Calu3 (cell line): ENCODE data around the gene FAM124B. TPM values are rescaled to one million over a fixed set of nuclear protein-coding genes. Genes with fewer than 3 reads are reported as not detected.

Experiments used
- BruUV-seq: library from RNA; stranded (reverse); fragments of 400-500 nt; replicated peaks from 2 replicates; lab custom pipeline; 2021; lab: Mats Ljungman, UMichigan
- CTCF ChIA-PET: fragments of 300-600 bp; sonication (Branson Sonifier 250); formaldehyde crosslinking; loops from one replicate; lab custom pipeline; 2022; ENCODE audit warnings: antibody characterized with exemption; lab: Charles Lee
- DNase-seq: peaks from one replicate; pipeline ENCODE4 v3.0.0; 2022
- H3K27ac Mint-ChIP-seq: one replicate; pipeline ENCODE4 v1.8.0; 2022; ENCODE audit warnings: mixed read lengths; ENCODE audit not compliant: unreplicated experiment
- H3K27me3 Mint-ChIP-seq: one replicate; pipeline ENCODE4 v1.8.0; 2022; ENCODE audit warnings: mixed read lengths; ENCODE audit not compliant: unreplicated experiment
- H3K36me3 Mint-ChIP-seq: one replicate; pipeline ENCODE4 v1.8.0; 2022; ENCODE audit warnings: mild to moderate bottlenecking, moderate library complexity, mixed read lengths; ENCODE audit not compliant: insufficient read depth, unreplicated experiment
- H3K4me1 Mint-ChIP-seq: one replicate; pipeline ENCODE4 v1.8.0; 2022; ENCODE audit warnings: mild to moderate bottlenecking, low read depth, mixed read lengths; ENCODE audit not compliant: unreplicated experiment
- H3K4me3 Mint-ChIP-seq: one replicate; pipeline ENCODE4 v1.8.0; 2022; ENCODE audit warnings: mild to moderate bottlenecking, low read depth, moderate library complexity, mixed read lengths; ENCODE audit not compliant: unreplicated experiment
- H3K9me3 Mint-ChIP-seq: one replicate; pipeline ENCODE4 v1.8.0; 2022; ENCODE audit warnings: low read depth, mixed read lengths; ENCODE audit not compliant: unreplicated experiment
- CTCF ChIP-seq: fragments of 200-600 bp; IDR thresholded peaks from one replicate; pipeline ENCODE4 v1.8.0; 2022; ENCODE audit warnings: antibody characterized with exemption; ENCODE audit not compliant: unreplicated experiment
- intact Hi-C: fragments of 100-400 bp; cut with micrococcal nuclease; formaldehyde crosslinking; loops from one replicate; pipeline ENCODE4 v1.10.0; 2022; ENCODE audit not compliant: unreplicated experiment
- total RNA-seq: library from RNA; stranded (reverse); gene quantifications from 2 replicates; pipeline ENCODE4 v1.2.3, GENCODE V29; 2022

The FAM124B gene
- total RNA-seq, 1 experiment from 2014 or later = not detected

- CTCF ChIA-PET = no interaction called here
- TF ChIP-seq CTCF = no peak
- intact Hi-C loops = loop anchor here (5.0 kb wide), 1 partner anchor 393 kb away; no protein-coding TSS in a partner anchor
- Mint-ChIP-seq H3K27ac (no peak overlapping the region), H3K4me1 (no peaks in the 10 kb centered on the region), H3K4me3 (no peak overlapping the region), H3K27me3 (no peaks in the 10 kb centered on the region), H3K9me3 (peaks cover 4% of the 10 kb centered on the region), H3K36me3 (no peaks in the 10 kb centered on the region)
- DNase-seq = no peak
- BruUV-seq = no TSS peak
Observed at GRCh38 chr2:224365331-224365730, 36.6 kb downstream of the FAM124B start.

DNA sequence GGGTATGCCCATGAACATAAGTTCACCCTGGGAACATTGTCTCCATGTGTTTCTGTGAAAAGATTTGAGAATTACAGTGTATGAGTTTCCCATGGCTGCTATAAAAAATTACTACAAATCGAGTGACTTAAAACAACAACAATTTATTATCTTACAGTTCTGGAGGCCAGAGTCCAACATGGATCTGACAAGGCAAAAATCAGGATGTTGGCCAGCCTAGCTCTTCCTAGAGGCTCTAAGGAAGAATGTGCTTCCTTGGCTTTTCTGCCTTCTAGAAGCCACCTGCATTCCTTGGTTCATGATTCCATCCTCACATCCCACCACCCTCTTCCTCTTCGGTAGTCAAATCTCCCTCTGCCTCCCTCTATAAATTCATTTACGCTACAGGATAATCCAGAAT lies 38.6 kb downstream of the FAM124B start:
- intact Hi-C loops = no loop called here
- DNase-seq = no peak
- Mint-ChIP-seq H3K36me3 (no peaks in the 10 kb centered on the region), H3K9me3 (peaks cover 4% of the 10 kb centered on the region), H3K27ac (no peak overlapping the region), H3K4me3 (no peak overlapping the region), H3K4me1 (no peaks in the 10 kb centered on the region), H3K27me3 (no peaks in the 10 kb centered on the region)
- no peak for TF ChIP-seq CTCF
- BruUV-seq = no TSS peak
- CTCF ChIA-PET = no interaction called here

DNA sequence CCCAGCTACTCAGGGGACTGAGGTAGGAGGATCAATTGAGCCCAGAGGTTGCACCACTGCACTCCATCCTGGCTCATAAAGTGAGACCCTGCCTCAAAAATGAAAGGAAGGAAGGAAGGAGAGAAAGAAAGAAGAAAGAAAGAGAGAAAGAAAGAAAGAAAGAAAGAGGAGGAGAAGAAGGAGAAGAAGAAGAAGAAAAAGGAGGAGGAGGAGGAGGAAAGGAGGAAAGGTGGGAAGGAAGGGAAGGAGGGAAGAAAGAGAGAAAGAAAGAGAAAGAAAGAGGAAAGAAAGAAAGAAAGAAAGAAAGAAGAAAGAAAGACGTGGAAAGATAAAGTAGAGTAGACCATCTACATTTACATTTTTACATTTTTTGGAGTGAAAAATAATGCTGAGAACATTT lies 39.8 kb downstream of the FAM124B start:
- Mint-ChIP-seq H3K9me3 (peaks cover 4% of the 10 kb centered on the region), H3K4me1 (no peaks in the 10 kb centered on the region), H3K36me3 (no peaks in the 10 kb centered on the region), H3K4me3 (no peak overlapping the region), H3K27ac (no peak overlapping the region), H3K27me3 (no peaks in the 10 kb centered on the region)
- BruUV-seq = no TSS peak
- CTCF ChIA-PET = interaction anchor here (0.6 kb wide), 1 partner anchor 293 kb away, joined by 11 read pairs; no protein-coding TSS in a partner anchor
- intact Hi-C loops = no loop called here
- no peak for DNase-seq
- no peak for TF ChIP-seq CTCF

DNA sequence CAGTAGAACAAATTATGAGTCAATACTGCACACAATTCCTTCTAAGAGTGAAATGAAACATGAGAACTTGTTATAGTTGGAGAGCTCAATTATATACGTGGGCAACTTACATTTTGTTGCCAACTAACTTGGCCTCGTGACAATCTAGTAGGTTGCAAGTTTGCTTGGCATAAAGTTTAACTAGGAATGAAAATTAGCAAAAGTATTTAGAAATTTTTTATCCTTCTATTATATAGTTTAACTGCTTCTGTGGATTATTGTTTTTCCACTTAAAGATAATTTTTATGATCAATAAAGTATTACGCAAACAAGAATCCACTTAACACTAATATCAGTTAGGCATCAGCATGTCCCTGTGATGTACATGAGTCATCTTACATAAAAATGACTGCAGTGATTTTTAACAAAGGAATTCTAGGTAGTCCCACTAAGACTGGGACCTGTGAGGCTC lies 41.1 kb downstream of the FAM124B start:
- intact Hi-C loops = no loop called here
- CTCF ChIA-PET = interaction anchor here (0.7 kb wide), 1 partner anchor 74 kb away, joined by 3 read pairs; no protein-coding TSS in a partner anchor
- no peak overlapping the region for H3K4me3 Mint-ChIP-seq

More for the DNA sequence above, 41.1 kb downstream of the FAM124B start:
- no TSS peak for BruUV-seq
- H3K27ac Mint-ChIP-seq = no peak overlapping the region
- peaks cover under 1% of the 10 kb centered on the region for H3K27me3 Mint-ChIP-seq
- no peaks in the 10 kb centered on the region for H3K36me3 Mint-ChIP-seq
- DNase-seq = no peak
- peaks cover 4% of the 10 kb centered on the region for H3K9me3 Mint-ChIP-seq
- TF ChIP-seq CTCF = no peak
- H3K4me1 Mint-ChIP-seq = no peaks in the 10 kb centered on the region
